NOMO-1 (cell line): ENCODE results near the gene NR1H4.
"Not testable (repeated sequence)": the region's sequence is repeated elsewhere in the genome, so short reads cannot be mapped to it uniquely, and the experiment has no call there.

ENCODE experiments used
- DNase-seq, 2 experiments: peaks; one replicate each; lab custom pipeline; 2025; ENCODE audit not compliant: unreplicated experiment in 2 of 2; lab: John Stamatoyannopoulos, UW

The NR1H4 gene

GRCh38 chr12:100468126-100468525 is 5.5 kb upstream of the NR1H4 start:
- DNase-seq: no peak

- DNase-seq: no peak
Observed at GRCh38 chr12:100472325-100472724, 1.3 kb upstream of the NR1H4 start.

GRCh38 chr12:100473050-100473715 is 483 bp upstream of the NR1H4 start:
- DNase-seq: no peak

- no peak for DNase-seq
Observed at GRCh38 chr12:100474617-100475016, 951 bp downstream of the NR1H4 start.

GRCh38 chr12:100476013-100476751 is 2.5 kb downstream of the NR1H4 start:
- DNase-seq: no peak

GRCh38 chr12:100481021-100481420 is 7.4 kb downstream of the NR1H4 start:
- no peak for DNase-seq

GRCh38 chr12:100484183-100484886 is 10.7 kb downstream of the NR1H4 start:
- DNase-seq: no peak

GRCh38 chr12:100484891-100485471 is 11.3 kb downstream of the NR1H4 start:
- no peak for DNase-seq

GRCh38 chr12:100485983-100486382 is 12.3 kb downstream of the NR1H4 start:
- DNase-seq: no peak

GRCh38 chr12:100489251-100489820 is 15.7 kb downstream of the NR1H4 start:
- DNase-seq: no peak

GRCh38 chr12:100490056-100490455 is 16.4 kb downstream of the NR1H4 start:
- no peak for DNase-seq

- DNase-seq: no peak
Observed at GRCh38 chr12:100491104-100491503, 17.4 kb downstream of the NR1H4 start.

- no peak for DNase-seq
Observed at GRCh38 chr12:100493396-100494012, 19.8 kb downstream of the NR1H4 start.

GRCh38 chr12:100494026-100494425 is 20.4 kb downstream of the NR1H4 start:
- DNase-seq: no peak

GRCh38 chr12:100494538-100494937 is 20.9 kb downstream of the NR1H4 start:
- no peak for DNase-seq

- DNase-seq: no peak
Observed at GRCh38 chr12:100497105-100497795, 23.6 kb downstream of the NR1H4 start.

- no peak for DNase-seq
Observed at GRCh38 chr12:100498141-100498540, 24.5 kb downstream of the NR1H4 start.

- no peak for DNase-seq
Observed at GRCh38 chr12:100499416-100499815, 25.8 kb downstream of the NR1H4 start.

GRCh38 chr12:100502718-100503117 is 29.1 kb downstream of the NR1H4 start:
- not testable (repeated sequence) for DNase-seq

GRCh38 chr12:100503228-100503628 is 29.6 kb downstream of the NR1H4 start:
- DNase-seq: no peak
